ENCODE measurements around the gene GSG1.

GSG1 gene

GRCh38 chr12:13103391-13104033 is at the start of gene GSG1:
Gene GSG1, minus strand, starts transcription at chr12:13103667. Its CDS starts 155 bp downstream, at chr12:13103512.
- peak; percentile 22 for DNase-seq

DNA sequence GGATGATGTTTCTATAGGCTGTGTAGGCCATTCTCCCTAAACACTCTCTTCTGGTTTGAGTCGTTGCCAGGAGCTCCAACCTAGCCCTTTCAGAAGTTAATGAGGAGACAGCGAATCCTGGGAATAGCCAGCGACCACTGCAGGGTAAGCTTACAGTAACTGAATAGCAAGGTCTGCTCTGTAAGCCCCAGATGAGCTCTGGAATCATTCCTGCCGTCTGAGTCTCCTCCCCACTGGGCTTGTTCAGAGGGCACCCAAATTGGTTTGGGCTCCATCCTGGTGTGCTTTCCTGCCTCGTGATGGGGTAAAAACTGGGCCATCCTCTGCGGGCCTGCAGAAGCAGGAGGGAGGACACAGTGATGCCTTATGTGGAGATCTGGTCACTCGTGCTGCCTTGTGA is 49.7 kb upstream of the GSG1 start:
- no peak for DNase-seq

GRCh38 chr12:13152756-13153155 is 49.3 kb upstream of the GSG1 start:
- no peak for DNase-seq

- DNase-seq: no peak
Observed at GRCh38 chr12:13152281-13152680, 48.8 kb upstream of the GSG1 start.

GRCh38 chr12:13149411-13149810 is 45.9 kb upstream of the GSG1 start:
- DNase-seq: no peak

- no peak for DNase-seq
Observed at GRCh38 chr12:13148485-13148847, 45.0 kb upstream of the GSG1 start.

DNA sequence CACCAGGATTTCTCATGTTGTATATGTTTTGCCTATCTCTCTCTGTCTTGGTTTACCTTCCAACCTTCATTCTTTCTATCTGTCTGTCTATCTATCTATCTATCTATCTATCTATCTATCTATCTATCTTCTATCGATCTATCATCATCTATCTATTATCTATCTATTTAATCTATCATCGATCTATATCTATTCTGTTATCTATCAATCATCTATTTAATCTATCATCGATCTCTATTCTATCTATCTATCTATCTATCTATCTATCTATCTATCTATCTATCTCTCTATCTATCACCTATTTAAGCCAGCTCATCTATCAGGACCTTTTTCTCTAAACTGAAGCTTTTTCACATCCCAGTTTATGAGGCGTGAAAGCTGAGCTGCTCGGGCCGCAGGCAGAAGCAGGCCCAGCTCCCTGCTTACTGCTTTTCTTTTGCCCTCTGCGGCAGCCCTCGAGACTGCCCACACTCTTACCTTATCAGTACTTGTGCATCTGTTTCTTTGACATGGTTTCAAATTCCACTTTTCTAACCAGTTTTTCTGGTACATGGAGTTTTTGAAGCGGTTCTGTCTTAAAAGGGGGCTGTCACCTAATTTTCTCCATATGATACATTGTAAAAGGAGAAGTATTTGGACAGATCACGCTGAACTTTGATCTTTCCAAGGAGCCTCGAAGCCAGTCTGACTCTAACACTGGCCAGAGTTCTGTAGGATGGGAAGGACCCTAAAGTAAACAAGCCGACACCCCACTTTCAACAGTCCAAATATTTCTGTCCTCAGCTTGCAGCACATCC is 44.4 kb upstream of the GSG1 start:
- no peak for DNase-seq

GRCh38 chr12:13146336-13146938 is 43.0 kb upstream of the GSG1 start:
- DNase-seq: no peak

- no peak for DNase-seq
Observed at GRCh38 chr12:13144266-13144828, 40.9 kb upstream of the GSG1 start.

- no peak for DNase-seq
Observed at GRCh38 chr12:13142747-13143146, 39.3 kb upstream of the GSG1 start.

- DNase-seq: no peak
Observed at GRCh38 chr12:13141686-13142085, 38.2 kb upstream of the GSG1 start.

DNA sequence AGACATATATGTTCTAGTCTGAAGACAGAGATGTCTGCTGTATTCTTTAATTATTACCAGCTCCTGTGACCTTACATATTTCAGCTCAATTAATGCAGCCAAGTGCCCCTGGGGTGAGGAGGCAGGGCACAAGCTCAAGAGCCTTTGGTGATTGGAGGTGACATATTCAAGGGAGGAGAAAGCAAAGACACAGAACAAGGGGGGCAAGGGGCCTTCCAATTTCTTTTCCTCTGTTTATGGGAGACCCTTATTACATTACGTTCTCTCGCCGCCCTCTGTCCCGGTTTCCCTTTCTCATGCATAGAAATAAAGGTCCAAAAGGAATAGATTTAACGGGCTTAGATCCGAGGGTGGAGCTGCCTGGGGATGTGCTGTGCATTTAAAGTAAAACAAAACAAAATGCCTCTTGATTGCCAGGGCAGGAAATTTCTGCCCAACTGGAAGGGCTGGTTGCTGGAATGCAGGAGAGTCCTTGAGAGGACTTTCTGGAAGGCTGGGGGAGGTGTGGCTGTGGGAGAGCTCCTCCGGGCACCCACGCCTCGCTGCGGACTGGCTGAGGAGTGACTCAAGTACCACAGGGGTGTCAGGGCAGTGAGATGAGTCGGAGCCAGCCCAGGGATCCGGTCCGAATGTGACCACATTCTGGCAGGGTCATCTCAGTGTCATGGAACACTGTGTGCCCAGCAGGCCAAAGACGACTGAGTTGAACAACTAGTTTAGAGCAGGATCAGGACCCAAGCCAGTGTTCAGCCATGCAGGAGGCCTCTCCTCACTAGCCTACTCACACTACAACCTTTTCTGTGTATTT is 32.1 kb upstream of the GSG1 start:
- DNase-seq: no peak

DNA sequence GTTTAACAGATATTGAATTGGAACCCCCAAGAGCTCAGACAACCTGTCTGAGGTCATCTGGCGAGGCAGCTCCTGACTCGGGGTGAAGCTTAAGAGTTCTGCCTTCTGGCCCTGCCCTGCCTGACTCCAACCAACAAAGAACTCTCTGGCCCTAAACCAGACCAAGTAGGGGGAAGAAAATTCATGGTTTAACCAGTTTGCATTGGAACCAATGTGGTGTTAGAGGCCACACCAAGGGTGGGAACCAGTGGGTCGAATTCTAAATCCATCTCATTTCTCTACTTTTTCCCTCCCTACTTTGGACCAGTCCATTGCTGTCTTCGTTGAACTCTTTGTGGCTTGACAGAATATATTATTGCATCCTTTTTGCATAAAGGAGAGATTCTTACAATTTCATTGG is 30.4 kb upstream of the GSG1 start:
- DNase-seq: no peak

DNA sequence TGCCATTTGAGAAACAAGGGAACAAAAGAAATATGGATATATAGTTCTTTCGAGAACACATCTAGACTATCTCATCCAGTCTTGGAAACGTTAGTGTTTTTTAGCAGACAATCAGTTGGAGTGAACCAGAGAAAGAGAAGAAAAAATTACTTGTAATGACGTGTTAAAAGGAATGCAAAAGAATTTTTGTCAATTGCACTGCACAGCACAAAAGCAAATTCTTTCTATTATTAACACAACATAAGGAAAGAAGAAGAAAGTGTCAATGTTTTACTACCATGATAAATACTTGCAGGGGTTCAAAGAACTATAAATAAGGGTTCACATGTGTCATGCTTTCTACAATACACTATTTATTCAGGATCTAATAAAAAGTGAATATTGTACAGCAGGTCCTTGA is 27.5 kb upstream of the GSG1 start:
- no peak for DNase-seq

DNA sequence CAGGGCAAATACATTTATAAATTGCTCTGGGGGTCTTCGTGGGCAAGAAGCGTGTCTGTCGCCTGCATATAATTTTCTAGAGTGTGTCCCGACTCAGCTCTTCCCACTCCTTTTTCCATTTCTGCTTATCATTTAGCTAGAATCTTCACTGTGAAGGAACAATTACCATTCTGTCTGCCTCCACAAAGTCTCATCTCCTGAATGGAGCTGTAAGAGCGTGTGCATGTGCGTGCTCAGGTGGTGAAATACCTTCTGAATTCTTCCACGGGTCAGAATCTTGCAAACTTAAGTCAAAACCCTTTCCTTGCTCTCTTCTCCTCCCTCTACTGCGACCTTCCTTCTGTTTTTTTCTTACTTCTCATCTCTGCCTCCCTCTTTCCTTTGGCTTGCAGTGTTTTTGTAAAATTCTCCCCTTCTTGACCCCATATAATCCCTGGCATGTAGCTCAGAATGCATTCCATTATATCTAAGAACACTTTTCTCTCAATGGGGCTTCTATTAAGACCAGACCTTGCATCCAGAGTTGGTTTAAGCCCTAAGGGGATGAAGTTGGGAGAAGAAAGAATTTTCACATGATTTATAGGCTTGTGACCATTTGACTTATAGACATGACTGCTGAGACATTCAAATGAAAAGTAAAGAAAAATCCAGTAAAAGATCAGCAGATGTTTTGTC is 25.0 kb upstream of the GSG1 start:
- DNase-seq: no peak

GRCh38 chr12:13127444-13127843 is 24.0 kb upstream of the GSG1 start:
- DNase-seq: no peak

GRCh38 chr12:13126494-13126893 is 23.0 kb upstream of the GSG1 start:
- DNase-seq: no peak

DNA sequence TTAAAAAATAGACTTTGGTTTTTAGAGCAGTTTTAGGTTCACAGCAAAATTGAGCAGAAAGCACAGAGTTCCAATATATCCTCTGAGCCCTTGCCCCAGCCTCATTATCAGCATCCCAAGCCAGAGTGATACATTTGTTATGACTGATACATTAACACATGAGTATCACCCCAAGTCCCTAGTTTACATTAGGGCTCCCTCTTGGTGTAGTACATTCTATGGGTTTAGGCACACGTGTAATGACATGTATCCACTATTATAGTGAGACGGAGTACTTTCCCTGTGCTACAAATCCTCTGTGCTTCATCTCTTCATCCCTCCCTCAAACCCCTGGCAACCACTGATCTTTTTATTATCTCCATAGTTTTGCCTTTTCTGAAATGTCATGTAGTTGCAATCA is 22.5 kb upstream of the GSG1 start:
- no peak for DNase-seq

- DNase-seq: no peak
Observed at GRCh38 chr12:13124656-13125505, 21.4 kb upstream of the GSG1 start.

- no peak for DNase-seq
Observed at GRCh38 chr12:13121568-13121967, 18.1 kb upstream of the GSG1 start.

DNA sequence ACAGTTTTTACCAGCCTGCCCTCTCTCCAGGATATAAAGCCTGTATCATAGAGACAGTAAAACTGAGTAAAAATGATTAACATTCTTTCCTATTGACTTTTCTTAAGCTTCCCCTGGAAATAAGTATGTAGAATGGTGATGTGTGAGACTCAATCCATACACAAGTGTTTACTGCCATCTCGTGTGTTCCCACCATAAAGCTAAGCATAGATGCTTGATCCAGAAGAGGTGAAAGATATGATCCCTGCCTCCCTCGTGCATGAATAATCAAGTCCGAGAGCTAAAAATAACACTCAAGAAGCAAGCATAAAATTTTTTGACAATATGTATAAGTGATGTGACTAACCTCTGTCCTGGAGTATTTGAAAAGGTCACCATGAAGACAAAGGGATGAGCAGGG is 16.9 kb upstream of the GSG1 start:
- no peak for DNase-seq

GRCh38 chr12:13119826-13120225 is 16.4 kb upstream of the GSG1 start:
- DNase-seq: no peak

All from stimulated activated CD4-positive, alpha-beta T cell treated with anti-CD3 and anti-CD28 coated beads, Interleukin-4, amount 100 ng/mL, for 24 hours (primary cell).